GM12878 (cell line): ENCODE results near the gene XNDC1N. TPM values are rescaled to one million over a fixed set of nuclear protein-coding genes. Genes with fewer than 3 reads are reported as not detected.

ENCODE experiments used
- BCL11A ChIP-seq: IDR thresholded peaks from 2 replicates; pipeline ENCODE4 v1.6.1; 2011; ENCODE audit warnings: low read depth, low read length
- BHLHE40 ChIP-seq, 2 experiments: fragments of 450-650 bp in 1 of 2; IDR thresholded peaks; 2 replicates each; pipeline ENCODE4 v1.6.1; 2011 to 2017; ENCODE audit warnings: low read depth in 2 of 2, borderline replicate concordance in 1 of 2, improper control_type of control experiment in 1 of 2, low read length in 1 of 2, mild to moderate bottlenecking in 1 of 2
- CBFB ChIP-seq: IDR thresholded peaks from 2 replicates; pipeline ENCODE4 v1.6.1; 2016; ENCODE audit warnings: antibody characterized with exemption, low read depth
- E2F4 ChIP-seq: IDR thresholded peaks from 2 replicates; pipeline ENCODE4 v1.6.1; 2012; ENCODE audit warnings: low read depth, low read length, improper control_type of control experiment
- EED ChIP-seq: sonication (generic); IDR thresholded peaks from 2 replicates; pipeline ENCODE4 v1.6.1; 2016; ENCODE audit warnings: antibody characterized with exemption, low read depth
- EGR1 ChIP-seq, 2 experiments: IDR thresholded peaks; 1 replicate in 1 of 2; 2 replicates in 1 of 2; pipeline ENCODE4 v1.6.1; 2011 to 2012; ENCODE audit warnings: low read depth in 2 of 2, low read length in 2 of 2, borderline replicate concordance in 1 of 2, mild to moderate bottlenecking in 1 of 2, moderate library complexity in 1 of 2
- FOXK2 ChIP-seq: fragments of 450-650 bp; IDR thresholded peaks from 2 replicates; pipeline ENCODE4 v1.6.1; 2017; ENCODE audit warnings: mild to moderate bottlenecking, moderate library complexity
- GABPA ChIP-seq: IDR thresholded peaks from 2 replicates; pipeline ENCODE4 v1.6.1; 2014; ENCODE audit warnings: antibody characterized with exemption, low read depth, mild to moderate bottlenecking, inconsistent platforms
- HCFC1 ChIP-seq: fragments of 150-350 bp; IDR thresholded peaks from 2 replicates; pipeline ENCODE4 v1.6.1; 2014; ENCODE audit warnings: low read length
- MAX ChIP-seq: IDR thresholded peaks from 2 replicates; pipeline ENCODE4 v1.6.1; 2012; ENCODE audit warnings: low read depth, low read length, improper control_type of control experiment
- NR2F1 ChIP-seq: fragments of 450-650 bp; conservative IDR thresholded peaks from 2 replicates; pipeline ENCODE4 v1.6.1; 2017; ENCODE audit warnings: mild to moderate bottlenecking
- NRF1 ChIP-seq: conservative IDR thresholded peaks from 2 replicates; pipeline ENCODE4 v1.6.1; 2011; ENCODE audit warnings: mild to moderate bottlenecking, low read depth, low read length, improper control_type of control experiment
- RB1 ChIP-seq: fragments of 450-650 bp; formaldehyde crosslinking; IDR thresholded peaks from 2 replicates; pipeline ENCODE4 v1.6.1; 2017; ENCODE audit warnings: mild to moderate bottlenecking, borderline replicate concordance
- RCOR1 ChIP-seq: conservative IDR thresholded peaks from 2 replicates; pipeline ENCODE4 v1.6.1; 2012; ENCODE audit warnings: low read depth, low read length, improper control_type of control experiment
- REST ChIP-seq: IDR thresholded peaks from 2 replicates; pipeline ENCODE4 v1.6.1; 2012; ENCODE audit warnings: mild to moderate bottlenecking, low read depth, low read length
- SIX5 ChIP-seq: IDR thresholded peaks from 2 replicates; pipeline ENCODE4 v1.6.1; 2011; ENCODE audit warnings: mild to moderate bottlenecking, low read depth, low read length, moderate library complexity; ENCODE audit not compliant: severe bottlenecking
- SREBF1 ChIP-seq: IDR thresholded peaks from 2 replicates; pipeline ENCODE4 v1.6.1; 2012; ENCODE audit warnings: mild to moderate bottlenecking, low read length
- SREBF2 ChIP-seq: IDR thresholded peaks from 2 replicates; pipeline ENCODE4 v1.6.1; 2012; ENCODE audit warnings: mild to moderate bottlenecking, low read length
- ZNF24 ChIP-seq: fragments of 450-650 bp; IDR thresholded peaks from 2 replicates; pipeline ENCODE4 v1.6.1; 2017; ENCODE audit warnings: antibody characterized with exemption, mild to moderate bottlenecking
- ZNF384 ChIP-seq: IDR thresholded peaks from 2 replicates; pipeline ENCODE4 v1.6.1; 2012; ENCODE audit warnings: low read depth, mild to moderate bottlenecking, low read length, improper control_type of control experiment, borderline replicate concordance
- polyA plus RNA-seq, 11 experiments: library from polyadenylated mRNA; depleted of rRNA in 4 of 11; unstranded in 6 of 11; stranded (reverse) in 5 of 11; fragments of >200 nt; fragmentation: Nextera tagmentation in 4 of 11; fragmentation: Illumina TruSeq in 1 of 11; extraction: Ambion mirVana in 4 of 11; extraction: Trizol in 1 of 11; gene quantifications; 1 replicate in 1 of 11; 2 replicates in 10 of 11; pipeline versions ENCODE4 v1.2.1 to v1.2.3, GENCODE V29; 2011 to 2016; ENCODE audit warnings: inconsistent platforms in 2 of 11, missing spikeins in 2 of 11, low read depth in 1 of 11
- total RNA-seq, 4 experiments: library from RNA; depleted of rRNA in 3 of 4; stranded (reverse); fragments of >200 nt in 3 of 4; fragmentation: Illumina TruSeq in 1 of 4; extraction: Trizol in 1 of 4; gene quantifications; 2 replicates each; pipeline versions ENCODE4 v1.2.1 to v1.2.3, GENCODE V29; 2013 to 2021
- TF ChIP-seq, protein P1 (sequence below): fragments of 150-350 bp; IDR thresholded peaks from 2 replicates; pipeline ENCODE4 v1.6.1; 2014; ENCODE audit warnings: mild to moderate bottlenecking, low read depth, low read length
- TF ChIP-seq, protein P2 (sequence below): fragments of 450-650 bp; IDR thresholded peaks from 2 replicates; pipeline ENCODE4 v1.6.1; 2016; ENCODE audit warnings: mild to moderate bottlenecking

Gene XNDC1N
- total and polyA plus RNA-seq, 10 of the 15 experiments (the other 5 are each of a cell fraction or from before 2014, with no cell fraction given): 5.7 to 13.7 (median 9.8) TPM

DNA sequence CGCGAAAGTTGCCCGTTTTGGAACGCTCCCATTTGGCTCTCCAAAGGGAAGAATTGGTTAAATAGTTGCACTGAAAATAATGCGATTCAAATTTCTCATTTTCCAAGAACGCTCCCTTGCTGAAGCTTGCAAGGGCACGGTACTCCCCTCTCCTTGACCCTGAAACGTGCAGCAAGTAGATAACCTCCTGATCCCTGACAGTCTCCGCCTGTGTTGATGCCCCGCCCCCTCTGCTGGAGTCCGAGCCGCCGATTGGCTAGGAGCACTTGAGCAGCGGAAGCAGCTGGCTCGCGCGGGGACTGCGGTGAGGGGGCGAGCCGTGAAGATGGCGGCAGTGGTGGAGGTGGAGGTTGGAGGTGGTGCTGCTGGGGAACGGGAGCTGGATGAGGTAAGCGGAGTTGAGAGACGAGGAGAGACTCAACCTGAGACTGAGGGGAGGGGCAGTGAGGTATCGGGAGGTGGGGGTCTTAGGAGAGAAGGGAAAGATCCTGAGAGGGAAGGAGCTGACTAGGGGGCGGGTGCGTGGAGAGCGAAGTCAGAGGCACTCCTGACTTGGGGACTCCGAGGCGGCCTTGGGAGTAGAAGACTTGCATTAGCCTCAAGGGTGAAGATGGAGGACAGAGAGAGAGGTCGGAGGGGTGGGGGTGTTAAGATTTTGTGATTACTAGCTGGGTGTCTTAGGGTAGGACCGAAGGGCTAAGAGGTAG lies 496 bp upstream of the XNDC1N start, which contains the start of gene RNF121 (continued):
- TF ChIP-seq REST (0 out of 2 replicates have a peak, but pooled peaks have one; percentile 40), BCL11A (no peak; the same call in 1 of the 2 replicates), RB1 (no peak), EGR1 (IDR thresholded peaks at IDR 0.05; ENCODE audit: borderline replicate concordance in 1 of 2, low read depth in 2 of 2, low read length in 2 of 2) (peak; percentile 15 to 95), SIX5 (peak; percentile 11), MAX (peak; percentile 72), HCFC1 (no peak), E2F4 (0 out of 2 replicates have a peak, but pooled peaks have one; percentile 55), RCOR1 (no peak), ZNF24 (no peak), ZNF384 (no peak), SREBF2 (no peak), EED (no peak), BHLHE40 (IDR thresholded peaks at IDR 0.05; ENCODE audit: borderline replicate concordance in 1 of 2, low read depth in 2 of 2, low read length in 1 of 2) (peak; percentile 81 to 94; a peak in 3 of 4 replicates), NR2F1 (peak; percentile 82), CBFB (peak; percentile 74), SREBF1 (no peak), GABPA (peak; percentile 33; the same call in 1 of the 2 replicates), NRF1 (no peak), FOXK2 (no peak; the same call in 1 of the 2 replicates)
- TF ChIP-seq, protein P1, sequence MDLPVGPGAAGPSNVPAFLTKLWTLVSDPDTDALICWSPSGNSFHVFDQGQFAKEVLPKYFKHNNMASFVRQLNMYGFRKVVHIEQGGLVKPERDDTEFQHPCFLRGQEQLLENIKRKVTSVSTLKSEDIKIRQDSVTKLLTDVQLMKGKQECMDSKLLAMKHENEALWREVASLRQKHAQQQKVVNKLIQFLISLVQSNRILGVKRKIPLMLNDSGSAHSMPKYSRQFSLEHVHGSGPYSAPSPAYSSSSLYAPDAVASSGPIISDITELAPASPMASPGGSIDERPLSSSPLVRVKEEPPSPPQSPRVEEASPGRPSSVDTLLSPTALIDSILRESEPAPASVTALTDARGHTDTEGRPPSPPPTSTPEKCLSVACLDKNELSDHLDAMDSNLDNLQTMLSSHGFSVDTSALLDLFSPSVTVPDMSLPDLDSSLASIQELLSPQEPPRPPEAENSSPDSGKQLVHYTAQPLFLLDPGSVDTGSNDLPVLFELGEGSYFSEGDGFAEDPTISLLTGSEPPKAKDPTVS: no peak
- TF ChIP-seq, protein P2, sequence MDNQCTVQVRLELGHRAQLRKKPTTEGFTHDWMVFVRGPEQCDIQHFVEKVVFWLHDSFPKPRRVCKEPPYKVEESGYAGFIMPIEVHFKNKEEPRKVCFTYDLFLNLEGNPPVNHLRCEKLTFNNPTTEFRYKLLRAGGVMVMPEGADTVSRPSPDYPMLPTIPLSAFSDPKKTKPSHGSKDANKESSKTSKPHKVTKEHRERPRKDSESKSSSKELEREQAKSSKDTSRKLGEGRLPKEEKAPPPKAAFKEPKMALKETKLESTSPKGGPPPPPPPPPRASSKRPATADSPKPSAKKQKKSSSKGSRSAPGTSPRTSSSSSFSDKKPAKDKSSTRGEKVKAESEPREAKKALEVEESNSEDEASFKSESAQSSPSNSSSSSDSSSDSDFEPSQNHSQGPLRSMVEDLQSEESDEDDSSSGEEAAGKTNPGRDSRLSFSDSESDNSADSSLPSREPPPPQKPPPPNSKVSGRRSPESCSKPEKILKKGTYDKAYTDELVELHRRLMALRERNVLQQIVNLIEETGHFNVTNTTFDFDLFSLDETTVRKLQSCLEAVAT: peak; percentile 85
